CD4-positive, alpha-beta T cell treated with Interleukin-6 for 4 hours (primary cell): ENCODE measurements around the gene CKB.

Experiments used
- DNase-seq: peaks from one replicate; pipeline ENCODE4 v3.0.0-alpha.2; 2020; ENCODE audit warnings: mixed read lengths

Gene CKB

DNA sequence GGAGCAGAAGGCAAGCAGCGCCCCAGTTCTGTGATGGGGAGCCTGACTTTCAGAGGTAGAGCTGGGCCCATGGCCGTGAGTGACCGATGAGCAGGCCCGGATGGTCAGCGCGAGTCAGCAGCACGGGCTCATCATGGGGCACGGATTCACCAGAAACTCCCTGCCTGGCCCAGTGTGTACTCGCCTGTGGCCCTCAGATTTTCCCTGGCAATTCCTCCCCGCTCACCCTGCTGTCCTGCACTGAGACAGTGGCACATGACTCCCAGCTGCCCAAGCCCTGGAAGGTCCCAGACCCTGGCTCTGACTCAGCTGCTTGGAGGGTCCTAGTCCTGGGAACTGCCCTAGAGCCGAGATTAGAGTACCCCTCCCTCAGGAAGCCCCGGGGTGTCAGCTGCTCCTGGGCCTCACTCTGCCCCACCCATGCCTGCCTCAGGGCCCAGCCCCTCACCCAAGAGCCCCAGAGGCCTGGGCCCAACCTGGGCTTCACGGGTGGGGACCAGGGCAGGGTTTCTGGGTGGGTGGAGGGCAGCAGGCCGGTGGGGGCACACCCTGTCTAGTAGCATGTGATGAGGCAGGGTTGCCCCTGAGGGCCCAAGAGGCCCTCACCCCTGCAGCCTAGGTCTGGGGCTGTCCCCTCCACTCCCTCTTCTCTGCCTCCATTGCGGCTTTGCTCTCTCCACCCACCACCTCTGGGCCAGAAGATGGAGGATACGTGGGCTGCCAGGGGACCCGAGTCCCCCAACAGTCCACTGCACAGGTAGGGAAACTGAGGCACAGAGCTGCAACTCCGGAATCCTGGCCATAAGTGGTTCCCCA lies 14.8 kb upstream of the CKB start:
- DNase-seq = no peak

- DNase-seq = no peak
These were observed 14.1 kb upstream of the CKB start for GRCh38 chr14:103536693-103537092.

GRCh38 chr14:103535891-103536565 lies 13.4 kb upstream of the CKB start:
- DNase-seq = no peak

GRCh38 chr14:103535081-103535890 lies 12.7 kb upstream of the CKB start:
- DNase-seq = no peak

DNA sequence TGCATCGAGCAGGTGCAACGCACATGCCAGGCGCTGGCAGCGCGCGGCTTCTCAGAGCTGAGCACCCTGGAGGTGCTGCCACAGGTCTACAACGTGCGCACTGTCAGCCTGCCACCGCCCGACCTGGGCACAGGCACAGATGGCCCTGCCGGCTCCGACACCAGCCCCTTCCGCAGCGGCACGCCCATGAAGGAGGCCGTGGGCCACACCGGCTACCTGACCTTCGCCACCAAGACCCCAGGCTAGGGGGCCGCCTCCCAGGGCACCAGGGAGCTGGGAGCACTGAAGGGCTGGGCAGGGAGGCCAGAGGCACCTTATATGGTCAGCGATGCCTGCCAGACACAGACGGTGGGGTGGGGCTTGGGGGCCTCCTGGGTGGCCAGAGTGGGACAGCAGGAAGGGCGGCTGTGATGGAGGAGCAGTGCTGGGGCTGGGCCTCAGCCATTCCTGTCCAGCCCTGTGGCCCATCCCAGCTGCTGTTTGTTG lies 12.0 kb upstream of the CKB start:
- DNase-seq = no peak

DNA sequence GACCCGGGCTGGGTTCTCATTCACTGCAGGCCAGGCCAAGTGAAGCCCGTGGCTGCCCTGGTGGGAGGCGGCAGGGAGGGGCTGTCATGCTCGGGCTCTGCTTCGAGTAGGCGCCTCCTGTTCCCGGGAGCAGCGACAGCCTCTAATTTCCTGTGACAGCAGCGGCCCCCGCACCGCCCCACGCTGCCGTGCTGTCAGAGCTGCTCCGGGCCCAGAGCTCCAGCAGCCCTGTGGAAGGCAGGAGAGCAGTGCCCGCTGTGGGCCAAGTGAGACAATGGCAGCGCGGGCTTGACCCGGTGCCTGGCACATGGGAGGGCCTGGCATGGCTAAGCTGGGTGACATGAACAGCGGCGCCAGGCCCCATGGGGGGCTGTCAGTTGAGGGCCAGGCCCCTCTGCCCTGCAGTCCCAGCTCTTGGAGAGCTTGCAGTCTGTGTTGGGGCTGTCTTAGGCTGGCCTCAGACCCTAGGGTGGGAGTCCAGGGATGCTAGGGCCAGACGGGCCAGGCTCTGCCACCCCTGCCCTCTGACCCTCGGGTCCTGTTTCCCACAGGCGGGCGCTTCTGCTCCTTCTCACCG lies 11.5 kb upstream of the CKB start:
- DNase-seq = no peak

DNA sequence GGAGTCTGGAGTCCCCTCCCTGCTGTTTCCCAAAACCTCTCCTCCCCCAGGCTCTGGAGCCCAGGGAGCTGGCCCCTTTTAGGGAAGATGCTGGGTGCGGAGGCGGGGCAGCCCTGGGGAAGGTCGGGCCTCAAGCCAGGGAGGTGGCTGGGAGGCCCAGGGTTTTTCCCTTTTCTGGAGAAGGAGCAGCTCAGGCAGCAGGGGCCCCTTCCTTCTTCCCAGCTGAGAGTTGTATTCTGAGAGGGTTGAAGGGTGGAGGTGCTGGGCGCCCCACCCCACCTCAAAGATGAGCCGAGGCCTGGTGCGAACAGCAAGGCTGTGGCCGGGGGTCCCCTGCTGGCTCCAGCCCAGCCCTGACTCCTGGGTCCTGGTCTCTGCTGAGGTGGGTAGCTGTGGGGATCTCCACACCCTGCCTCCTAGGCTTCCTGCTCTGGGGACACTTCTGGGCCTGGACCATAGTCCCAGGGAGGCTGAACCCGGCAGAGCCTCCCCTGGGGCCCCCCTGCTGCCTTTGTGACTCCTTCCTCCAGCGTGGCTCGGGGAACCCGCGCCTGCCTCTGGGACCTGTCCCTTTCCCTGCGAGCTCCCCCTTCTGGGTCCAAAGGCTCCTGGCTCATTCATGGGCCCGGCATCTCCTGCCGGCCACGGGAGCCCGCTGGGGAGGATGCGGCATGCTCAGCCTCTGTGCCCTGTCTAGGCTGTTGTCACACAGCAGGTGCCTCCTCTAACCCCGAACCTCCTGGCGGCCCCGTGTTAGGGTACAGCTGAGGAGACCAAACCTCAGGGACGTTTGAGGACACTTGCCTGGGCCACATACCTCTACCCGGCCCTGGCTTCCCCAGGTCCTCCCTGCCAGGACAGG lies 10.7 kb upstream of the CKB start:
- no peak for DNase-seq

GRCh38 chr14:103532216-103533136 lies 9.8 kb upstream of the CKB start:
- DNase-seq = no peak

- DNase-seq = no peak
These were observed 9.0 kb upstream of the CKB start for GRCh38 chr14:103531421-103532215.

DNA sequence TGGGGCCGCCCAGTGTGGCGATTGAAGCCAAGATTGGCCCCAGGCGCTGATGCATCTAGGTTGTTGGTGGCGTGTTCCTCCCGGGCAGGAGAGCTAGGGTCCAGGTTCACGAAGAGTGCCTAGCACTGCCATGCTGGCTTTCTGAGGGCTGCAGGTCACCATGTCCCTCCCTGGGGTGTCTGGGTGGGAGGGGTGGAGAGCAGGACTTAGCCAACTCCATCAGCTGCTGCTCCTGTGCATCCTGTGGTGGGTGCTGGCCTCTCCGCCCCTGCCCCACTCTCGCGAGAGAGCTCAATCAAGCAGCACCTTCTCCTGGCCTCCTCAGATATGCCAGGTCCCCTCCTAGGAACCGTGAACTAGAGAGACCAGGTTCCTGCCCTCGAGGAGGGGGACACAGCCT lies 8.2 kb upstream of the CKB start:
- no peak for DNase-seq

DNA sequence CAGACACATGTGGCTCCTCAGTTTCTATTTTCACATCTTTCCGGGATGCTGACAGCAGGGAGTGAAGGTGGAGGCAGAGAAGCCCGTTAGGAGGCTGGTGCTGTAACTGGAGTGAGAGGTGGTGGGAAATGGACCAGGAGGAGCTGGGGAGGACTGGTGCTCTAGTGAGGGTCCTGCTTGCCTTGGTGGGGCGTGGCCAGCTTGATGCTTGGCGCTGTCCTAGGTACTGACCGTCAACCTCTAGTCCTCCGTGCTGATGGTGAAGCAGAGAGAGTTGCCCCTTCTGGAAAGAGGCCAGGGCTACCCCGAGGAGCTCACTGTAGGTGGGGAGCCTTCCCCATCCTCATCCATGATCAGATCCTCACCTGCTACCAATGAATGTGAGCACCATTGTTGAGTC lies 7.8 kb upstream of the CKB start:
- peak; percentile 28 for DNase-seq

- no peak for DNase-seq
These were observed 7.0 kb upstream of the CKB start for GRCh38 chr14:103529383-103530365.

DNA sequence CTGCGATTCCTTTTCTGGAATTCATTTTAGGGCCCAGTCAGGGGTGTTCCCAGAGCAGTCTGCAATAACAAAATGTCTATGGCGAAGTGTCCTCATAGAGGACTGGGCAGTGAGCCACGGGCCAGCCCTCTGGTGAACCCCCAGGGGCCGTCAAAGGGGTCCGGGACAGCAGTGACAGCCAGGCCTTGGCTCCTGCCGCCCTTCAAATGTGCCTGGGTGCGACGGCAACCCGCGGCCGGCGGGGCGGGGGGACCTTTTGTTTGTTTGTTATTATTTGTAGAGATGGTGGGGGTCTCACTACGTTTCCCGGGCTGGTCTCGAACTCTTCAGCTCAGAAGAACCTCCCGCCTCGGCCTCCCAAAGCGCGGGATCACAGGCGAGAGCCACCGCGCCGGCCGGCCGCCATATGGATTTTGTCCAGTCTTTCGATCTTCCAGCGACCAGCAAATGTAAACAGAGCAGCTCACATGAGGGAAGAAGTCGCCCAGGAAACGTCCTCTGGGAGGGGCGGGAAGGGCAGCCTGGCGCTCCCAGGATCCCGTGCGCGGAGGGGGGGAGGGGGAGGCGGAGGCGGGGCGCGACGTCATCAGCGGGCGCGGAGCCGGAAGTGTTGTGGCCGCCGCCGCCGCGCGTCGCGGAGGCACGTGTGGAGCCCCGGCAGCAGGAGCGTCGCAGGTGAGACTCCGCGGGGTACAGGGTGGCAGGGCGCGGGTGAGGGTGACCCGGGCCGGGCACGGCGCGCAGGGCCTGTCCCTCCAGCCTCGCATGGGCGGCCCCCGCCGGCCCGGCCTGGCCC lies 6.2 kb upstream of the CKB start, which contains the start of gene TRMT61A:
TRMT61A (plus strand) TSS at position 610 of the 796 bp plus-strand sequence. CDS start 783 bp downstream, outside the sequence.
- DNase-seq = peak; percentile 88

DNA sequence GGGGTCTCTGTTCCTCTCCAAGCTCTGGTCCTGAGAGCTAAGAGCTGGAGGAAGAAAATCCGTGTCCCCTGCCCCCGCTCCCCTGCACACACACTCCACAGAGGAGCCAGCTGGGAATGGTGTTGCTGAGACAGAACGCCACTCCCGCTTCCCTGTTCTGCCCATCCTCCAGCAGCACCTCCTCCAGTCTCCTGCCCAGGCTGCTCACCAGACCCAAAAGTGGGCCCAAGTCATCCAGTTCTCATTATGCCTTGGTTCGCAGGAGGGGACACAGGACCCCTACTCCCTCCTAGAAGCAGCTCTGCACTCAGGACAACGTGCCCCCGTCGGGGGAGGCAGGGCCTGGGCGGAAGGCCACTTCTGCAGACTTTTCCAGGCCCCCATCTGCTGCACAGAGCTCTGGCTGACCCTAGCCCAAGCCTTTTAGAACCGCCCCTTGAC lies 5.5 kb upstream of the CKB start:
- no peak for DNase-seq

- no peak for DNase-seq
These were observed 4.9 kb upstream of the CKB start for GRCh38 chr14:103527408-103528145.

DNA sequence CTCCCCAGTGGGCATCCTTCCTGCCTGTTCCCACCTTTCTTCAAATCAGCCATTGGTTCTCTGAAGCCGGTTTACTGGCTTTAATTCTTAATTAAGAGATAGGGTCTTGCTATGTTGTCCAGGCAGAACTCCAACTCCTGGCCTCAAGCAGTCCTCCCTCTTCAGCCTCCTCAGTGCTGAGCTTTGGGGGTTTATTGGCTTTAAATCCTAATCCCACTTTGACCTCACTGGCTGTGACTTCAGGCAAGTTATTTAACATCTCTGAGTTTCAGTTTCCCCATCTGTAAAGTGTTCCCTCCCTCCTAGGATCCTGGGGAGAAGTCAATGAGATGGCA lies 4.3 kb upstream of the CKB start:
- no peak for DNase-seq
